MM.1S (cell line): Measurements from ENCODE around the gene HIC1.

Source experiments
- DNase-seq: peaks from one replicate; pipeline ENCODE4 v3.0.0-alpha.2; 2015
- H2AFZ ChIP-seq: fragments of 300-600 bp; sonication (generic); 2 replicates; pipeline ENCODE4 v1.6.0; 2016; ENCODE audit warnings: antibody characterized with exemption, low read length
- H3F3A ChIP-seq: fragments of 300-600 bp; sonication (generic); 2 replicates; pipeline ENCODE4 v1.6.1; 2016; ENCODE audit warnings: mild to moderate bottlenecking, antibody characterized with exemption, low read length, moderate library complexity, mixed read lengths; ENCODE audit not compliant: insufficient read depth
- H3K27ac ChIP-seq: fragments of 300-600 bp; sonication (generic); 2 replicates; pipeline ENCODE4 v1.5.1; 2016; ENCODE audit warnings: mild to moderate bottlenecking, low read length
- H3K27me3 ChIP-seq: fragments of 300-600 bp; sonication (generic); replicated peaks from 2 replicates; pipeline ENCODE4 v1.6.0; 2016; ENCODE audit warnings: low read length; ENCODE audit not compliant: insufficient read depth
- H3K36me3 ChIP-seq: fragments of 300-600 bp; sonication (generic); replicated peaks from 2 replicates; pipeline ENCODE4 v1.6.1; 2016; ENCODE audit warnings: mild to moderate bottlenecking, low read length, mixed read lengths; ENCODE audit not compliant: insufficient read depth
- H3K4me1 ChIP-seq: fragments of 300-600 bp; sonication (generic); 2 replicates; pipeline ENCODE4 v1.6.1; 2016; ENCODE audit warnings: low read length, mixed read lengths
- H3K4me2 ChIP-seq: fragments of 300-600 bp; sonication (generic); 2 replicates; pipeline ENCODE4 v1.6.0; 2016; ENCODE audit warnings: low read depth, low read length
- H3K4me3 ChIP-seq: fragments of 300-600 bp; sonication (generic); 2 replicates; pipeline ENCODE4 v1.5.1; 2016; ENCODE audit warnings: low read length, mixed read lengths
- H3K79me2 ChIP-seq: fragments of 300-600 bp; sonication (generic); 2 replicates; pipeline ENCODE4 v1.6.1; 2016; ENCODE audit warnings: mixed run types, low read length, mixed read lengths
- H3K9ac ChIP-seq: fragments of 300-600 bp; sonication (generic); 2 replicates; pipeline ENCODE4 v1.6.1; 2016; ENCODE audit warnings: low read length, mixed read lengths
- H3K9me2 ChIP-seq: fragments of 300-600 bp; sonication (generic); replicated peaks from 2 replicates; pipeline ENCODE4 v1.6.1; 2016; ENCODE audit warnings: mild to moderate bottlenecking, low read length, mixed read lengths; ENCODE audit not compliant: insufficient read depth
- H3K9me3 ChIP-seq: fragments of 300-600 bp; sonication (generic); replicated peaks from 2 replicates; pipeline ENCODE4 v1.6.1; 2016; ENCODE audit warnings: mild to moderate bottlenecking, low read length, mixed read lengths; ENCODE audit not compliant: insufficient read depth
- H4K20me1 ChIP-seq: fragments of 300-600 bp; sonication (generic); 2 replicates; pipeline ENCODE4 v1.6.1; 2016; ENCODE audit warnings: mild to moderate bottlenecking, low read length, moderate library complexity, mixed read lengths; ENCODE audit not compliant: insufficient read depth
- CTCF ChIP-seq: fragments of 300-600 bp; sonication (generic); IDR thresholded peaks from 2 replicates; pipeline ENCODE4 v1.5.1; 2016; ENCODE audit warnings: antibody characterized with exemption, low read length, mixed read lengths
- EZH2 ChIP-seq: fragments of 300-600 bp; sonication (generic); optimal IDR thresholded peaks from 2 replicates; pipeline ENCODE3; 2017; ENCODE audit warnings: low read depth, mild to moderate bottlenecking, antibody characterized with exemption, low read length, mixed read lengths
- EZH2phosphoT487 ChIP-seq: fragments of 300-600 bp; sonication (generic); IDR thresholded peaks from 2 replicates; pipeline ENCODE4 v1.6.1; 2018; ENCODE audit warnings: antibody characterized with exemption, low read length

HIC1 gene

GRCh38 chr17:2093349-2093748, 38.4 kb downstream of the HIC1 start:
- Histone ChIP-seq H3K79me2 (no peaks in the 10 kb centered on the region; the same call in 1 of the 2 replicates), H2AFZ (no peak overlapping the region), H3K27me3 (no peaks in the 10 kb centered on the region), H3K9me2 (no peaks in the 10 kb centered on the region), H3K4me1 (peaks cover 22% of the 10 kb centered on the region), H3F3A (peaks cover 24% of the 10 kb centered on the region), H3K9ac (no peak overlapping the region), H4K20me1 (no peaks in the 10 kb centered on the region), H3K36me3 (no peaks in the 10 kb centered on the region), H3K4me3 (no peak overlapping the region), H3K4me2 (no peak overlapping the region), H3K27ac (no peak overlapping the region), H3K9me3 (no peaks in the 10 kb centered on the region)
- TF ChIP-seq EZH2phosphoT487 (no peak), EZH2 (no peak), CTCF (no peak)
- DNase-seq = no peak

GRCh38 chr17:2094891-2095535, 40.1 kb downstream of the HIC1 start:
- H3K9ac ChIP-seq = no peak overlapping the region
- no peaks in the 10 kb centered on the region for H3K36me3 ChIP-seq
- no peak overlapping the region for H2AFZ ChIP-seq
- no peaks in the 10 kb centered on the region for H3K79me2 ChIP-seq
- peaks cover 8% of the 10 kb centered on the region for H3F3A ChIP-seq
- H3K4me1 ChIP-seq = peaks cover 13% of the 10 kb centered on the region
- H3K4me3 ChIP-seq = no peak overlapping the region
- no peaks in the 10 kb centered on the region for H3K9me3 ChIP-seq
- TF ChIP-seq EZH2 (no peak), CTCF (0 out of 2 replicates have a peak, but pooled peaks have one; percentile 3), EZH2phosphoT487 (no peak)
- H3K9me2 ChIP-seq = no peaks in the 10 kb centered on the region
- H3K27me3 ChIP-seq = no peaks in the 10 kb centered on the region
- no peak for DNase-seq
- no peak overlapping the region for H3K27ac ChIP-seq
- no peaks in the 10 kb centered on the region for H4K20me1 ChIP-seq
- no peak overlapping the region for H3K4me2 ChIP-seq

- Histone ChIP-seq H3K4me2 (no peak overlapping the region), H2AFZ (no peak overlapping the region), H3K36me3 (no peaks in the 10 kb centered on the region), H3K9me3 (no peaks in the 10 kb centered on the region), H3K9ac (no peak overlapping the region), H3K9me2 (no peaks in the 10 kb centered on the region), H3K27me3 (no peaks in the 10 kb centered on the region), H3K4me1 (peaks cover 8% of the 10 kb centered on the region), H4K20me1 (no peaks in the 10 kb centered on the region), H3K27ac (no peak overlapping the region), H3F3A (peaks cover 3% of the 10 kb centered on the region), H3K4me3 (no peak overlapping the region), H3K79me2 (no peaks in the 10 kb centered on the region)
- TF ChIP-seq EZH2phosphoT487 (no peak), CTCF (no peak), EZH2 (no peak)
- DNase-seq = no peak
These were observed 40.6 kb downstream of the HIC1 start for GRCh38 chr17:2095536-2095910.
